Muscle layer of duodenum (tissue), 2 donors: Measurements from ENCODE around the gene ELMO1.

Source experiments
- H3K27ac ChIP-seq: one replicate; pipeline ENCODE4 v1.7.0; 2013; ENCODE audit warnings: mild to moderate bottlenecking, low read length
- H3K27me3 ChIP-seq: one replicate; pipeline ENCODE4 v1.7.0; 2013; ENCODE audit warnings: low read depth, mild to moderate bottlenecking, control low read depth, low read length
- H3K36me3 ChIP-seq, 2 donors: one replicate each; pipeline ENCODE4 v1.7.0; 2013; ENCODE audit warnings: low read length in 2 of 2, control low read depth in 1 of 2, mild to moderate bottlenecking in 1 of 2; ENCODE audit not compliant: insufficient read depth in 2 of 2, control insufficient read depth in 1 of 2
- H3K4me1 ChIP-seq, 2 donors: one replicate each; pipeline ENCODE4 v1.7.0; 2013; ENCODE audit warnings: low read length in 2 of 2, mild to moderate bottlenecking in 2 of 2, control low read depth in 1 of 2, moderate library complexity in 1 of 2; ENCODE audit not compliant: insufficient read depth in 2 of 2, control insufficient read depth in 1 of 2
- H3K4me3 ChIP-seq, 2 donors: one replicate each; pipeline ENCODE4 v1.7.0; 2013; ENCODE audit warnings: low read length in 2 of 2, low read depth in 1 of 2, mild to moderate bottlenecking in 1 of 2
- H3K9me3 ChIP-seq, 2 donors: one replicate each; pipeline ENCODE4 v1.7.0; 2013; ENCODE audit warnings: low read length in 2 of 2, control low read depth in 1 of 2, mild to moderate bottlenecking in 1 of 2; ENCODE audit not compliant: control insufficient read depth in 1 of 2
- donor health status: healthy.

Gene ELMO1

DNA sequence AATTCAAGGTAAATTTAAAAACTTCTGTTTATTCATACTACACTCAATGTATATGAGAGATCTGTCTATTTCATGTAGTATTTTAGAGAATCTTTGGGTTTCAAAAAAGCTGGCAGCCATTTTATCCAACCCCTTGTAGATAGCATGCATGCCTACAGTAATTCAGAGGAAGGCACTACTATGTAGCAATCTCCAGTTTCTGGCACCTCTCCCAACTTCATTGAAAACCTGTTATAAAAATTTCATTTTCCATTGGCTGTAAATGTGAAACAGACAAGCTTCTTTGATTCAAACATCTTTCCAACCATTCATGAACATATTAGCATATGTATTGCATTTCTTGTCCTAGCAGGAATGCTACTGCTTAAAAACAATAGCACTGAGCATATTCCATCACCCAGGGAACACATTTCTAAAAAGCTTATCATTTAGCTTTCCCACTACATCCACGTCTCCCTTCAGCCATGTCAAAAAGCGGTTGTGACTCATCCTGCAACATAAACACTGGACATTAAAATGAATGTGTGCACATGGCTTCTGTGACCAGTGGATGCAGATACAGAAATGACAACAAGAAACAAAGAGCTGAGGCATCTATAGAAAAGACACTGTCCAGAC, 393.9 kb downstream of the ELMO1 start:
- no peaks in the 10 kb centered on the region for H3K4me1 ChIP-seq
- no peaks in the 10 kb centered on the region for H3K27me3 ChIP-seq
- H3K36me3 ChIP-seq: no peaks in the 10 kb centered on the region
- no peaks in the 10 kb centered on the region for H3K9me3 ChIP-seq
- no peak overlapping the region for H3K4me3 ChIP-seq
- no peak overlapping the region for H3K27ac ChIP-seq

DNA sequence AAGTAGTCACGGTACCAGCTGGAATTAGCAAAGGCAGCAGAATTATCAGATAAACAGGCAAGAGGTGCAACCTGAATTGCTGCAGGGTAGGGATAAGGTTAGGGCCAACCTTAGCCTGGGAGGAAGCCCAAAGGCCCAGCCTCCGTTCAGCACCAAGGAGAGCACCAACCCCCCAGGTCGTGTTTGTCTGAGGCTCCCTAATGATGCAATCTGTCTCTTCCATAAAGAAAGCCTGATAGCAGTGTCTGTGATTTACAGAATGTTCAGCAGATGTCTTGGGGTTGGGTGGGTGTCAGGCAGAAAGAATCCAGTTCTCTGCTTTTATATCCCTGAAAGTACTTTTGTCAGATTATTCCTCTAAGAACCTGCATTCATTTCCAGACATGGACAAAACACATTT, 396.0 kb downstream of the ELMO1 start:
- Histone ChIP-seq H3K27me3 (no peaks in the 10 kb centered on the region), H3K27ac (no peak overlapping the region), H3K36me3 (no peaks in the 10 kb centered on the region), H3K4me1 (no peaks in the 10 kb centered on the region), H3K9me3 (no peaks in the 10 kb centered on the region), H3K4me3 (no peak overlapping the region)

DNA sequence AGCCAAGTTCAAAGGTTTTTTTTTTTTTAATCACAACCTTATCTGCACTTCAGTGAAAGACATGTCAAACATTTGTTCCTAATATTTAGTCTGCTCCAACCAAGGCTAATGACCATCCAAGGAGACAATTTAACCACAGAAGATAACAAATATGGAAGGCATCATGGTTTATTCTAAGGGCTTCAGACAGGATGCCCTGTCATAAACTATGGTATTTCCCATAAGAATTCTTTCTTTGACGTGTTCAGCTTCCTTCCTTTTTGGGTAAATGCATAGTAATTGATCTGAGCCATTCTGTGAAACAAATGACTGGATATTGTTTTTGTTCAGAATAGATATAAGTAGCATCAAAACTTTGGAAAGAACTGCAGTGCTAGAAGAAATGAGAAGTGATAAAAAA, 397.9 kb downstream of the ELMO1 start:
- H3K4me1 ChIP-seq: peaks cover 0 to 5% of the 10 kb centered on the region in 2 donors
- no peaks in the 10 kb centered on the region for H3K27me3 ChIP-seq
- H3K36me3 ChIP-seq: no peaks in the 10 kb centered on the region
- H3K4me3 ChIP-seq: no peak overlapping the region
- H3K9me3 ChIP-seq: no peaks in the 10 kb centered on the region
- H3K27ac ChIP-seq: no peak overlapping the region

DNA sequence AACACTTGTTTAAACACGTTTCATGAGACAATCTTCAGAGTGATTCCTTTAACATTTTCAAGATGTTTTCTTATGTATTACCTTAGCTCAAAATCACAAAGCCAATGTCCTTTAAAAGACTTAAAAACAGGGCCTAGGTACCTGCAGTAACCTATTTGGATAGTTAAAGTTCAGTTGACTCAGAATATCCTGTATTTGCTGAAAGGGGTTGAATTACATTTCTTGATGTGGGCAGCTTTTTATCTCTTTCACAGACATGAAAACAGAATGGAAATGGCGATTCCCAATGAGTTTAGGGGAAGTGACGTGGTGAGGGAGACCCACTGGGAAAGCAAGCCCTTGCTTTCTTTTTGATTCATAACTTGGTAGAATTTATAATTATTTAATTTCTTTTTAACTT, 400.0 kb downstream of the ELMO1 start:
- no peak overlapping the region for H3K4me3 ChIP-seq
- H3K27me3 ChIP-seq: no peaks in the 10 kb centered on the region
- H3K4me1 ChIP-seq: peaks cover 0 to 7% of the 10 kb centered on the region in 2 donors
- H3K36me3 ChIP-seq: no peaks in the 10 kb centered on the region
- H3K9me3 ChIP-seq: no peaks in the 10 kb centered on the region
- H3K27ac ChIP-seq: no peak overlapping the region

DNA sequence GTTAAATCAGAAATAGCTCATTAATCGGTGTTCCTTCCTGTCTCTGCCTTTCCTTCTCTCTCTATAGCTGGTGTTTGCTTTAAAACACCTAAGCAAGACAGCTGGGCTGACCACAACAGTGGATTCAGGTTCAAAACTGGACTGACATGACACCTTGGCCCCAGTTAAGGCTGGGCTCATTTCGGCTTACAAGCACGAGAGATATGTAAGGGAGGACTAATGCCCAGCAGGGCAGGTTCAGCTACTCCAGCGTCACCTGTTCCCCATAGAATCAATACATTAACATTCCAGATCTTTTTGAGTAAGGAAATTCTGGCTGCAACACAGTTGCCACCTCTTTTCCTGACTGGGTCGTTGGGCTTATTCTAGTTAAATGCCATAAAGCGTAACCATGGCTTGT, 401.4 kb downstream of the ELMO1 start:
- no peaks in the 10 kb centered on the region for H3K27me3 ChIP-seq
- H3K4me1 ChIP-seq: peaks cover 0 to 7% of the 10 kb centered on the region in 2 donors
- no peak overlapping the region for H3K4me3 ChIP-seq
- H3K36me3 ChIP-seq: no peaks in the 10 kb centered on the region
- no peak overlapping the region for H3K27ac ChIP-seq
- no peaks in the 10 kb centered on the region for H3K9me3 ChIP-seq

DNA sequence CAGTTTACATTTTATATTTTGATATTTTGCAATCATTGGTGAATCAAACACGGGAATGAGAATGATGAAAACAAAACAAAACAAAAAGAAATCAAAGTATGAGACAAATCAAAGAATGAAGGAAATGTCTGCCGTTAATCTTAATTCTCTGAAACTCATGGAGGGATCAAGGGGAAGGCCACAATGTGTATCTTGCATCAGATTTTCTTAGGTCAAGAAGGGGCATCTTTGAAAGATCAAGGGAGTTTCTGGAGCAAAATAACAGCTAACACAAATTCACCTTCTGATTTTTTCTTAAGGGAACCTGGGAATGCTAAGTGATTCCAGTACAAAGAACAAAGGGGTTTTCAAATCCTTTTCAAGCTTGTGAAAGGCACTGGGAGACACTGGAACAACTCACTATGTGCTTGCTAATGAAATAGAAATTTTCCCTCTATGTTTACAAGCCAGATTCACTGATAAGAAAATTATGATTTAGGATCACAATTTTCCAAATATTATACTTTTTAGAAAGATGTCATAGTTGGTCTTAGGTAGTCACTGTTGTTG, 402.1 kb downstream of the ELMO1 start:
- Histone ChIP-seq H3K9me3 (no peaks in the 10 kb centered on the region), H3K27me3 (no peaks in the 10 kb centered on the region), H3K27ac (no peak overlapping the region), H3K4me1 (peaks cover 0 to 7% of the 10 kb centered on the region in 2 donors), H3K4me3 (no peak overlapping the region), H3K36me3 (no peaks in the 10 kb centered on the region)

DNA sequence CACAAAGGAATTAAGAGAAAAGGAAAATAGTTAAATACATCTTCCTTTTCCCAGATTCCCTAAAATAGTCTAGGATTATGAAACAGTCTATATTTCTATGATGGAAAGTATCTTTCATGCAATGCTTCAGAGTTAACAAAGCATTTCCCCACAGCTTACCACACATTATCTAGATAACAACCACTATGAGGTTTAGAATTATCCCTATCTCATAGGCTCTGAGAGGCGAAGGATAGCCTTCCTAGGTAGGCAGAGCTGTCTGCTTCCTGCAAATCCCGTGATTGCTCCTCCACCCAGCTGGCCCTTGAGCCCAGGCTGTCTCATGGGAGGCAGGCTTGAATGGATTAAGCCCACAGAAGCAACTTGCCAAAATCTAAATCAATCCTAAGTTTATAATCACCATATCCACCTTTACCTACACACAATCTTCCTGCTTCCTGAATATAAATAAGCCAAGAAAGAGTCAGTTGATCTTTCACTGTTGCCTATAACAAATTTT, 402.9 kb downstream of the ELMO1 start:
- H3K36me3 ChIP-seq: no peaks in the 10 kb centered on the region
- peaks cover 0 to 7% of the 10 kb centered on the region in 2 donors for H3K4me1 ChIP-seq
- H3K27ac ChIP-seq: no peak overlapping the region
- no peaks in the 10 kb centered on the region for H3K27me3 ChIP-seq
- H3K9me3 ChIP-seq: no peaks in the 10 kb centered on the region
- no peak overlapping the region for H3K4me3 ChIP-seq

DNA sequence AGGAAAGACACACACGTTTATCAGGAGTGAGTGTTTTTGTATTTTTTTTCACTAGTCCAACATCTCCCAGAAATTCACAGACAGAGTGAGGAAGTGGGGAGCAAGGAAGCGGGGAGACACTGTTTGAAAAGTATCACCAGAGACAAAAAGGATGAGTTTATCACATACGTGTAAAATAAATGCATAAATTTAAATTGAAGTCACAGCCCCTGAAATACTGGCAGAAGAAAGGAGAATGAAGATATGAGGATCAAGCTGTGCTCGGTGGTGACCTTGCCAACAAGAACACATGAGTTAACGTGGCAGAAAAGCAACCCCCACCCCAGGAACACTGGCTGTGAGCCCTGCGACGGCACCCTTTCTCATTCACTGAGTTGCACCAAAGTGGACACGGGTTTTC, 407.2 kb downstream of the ELMO1 start:
- H3K9me3 ChIP-seq: peaks cover 2 to 10% of the 10 kb centered on the region in 2 donors
- no peak overlapping the region for H3K27ac ChIP-seq
- no peaks in the 10 kb centered on the region for H3K27me3 ChIP-seq
- H3K36me3 ChIP-seq: no peaks in the 10 kb centered on the region
- H3K4me1 ChIP-seq: peaks cover 0 to 7% of the 10 kb centered on the region in 2 donors
- no peak overlapping the region for H3K4me3 ChIP-seq

DNA sequence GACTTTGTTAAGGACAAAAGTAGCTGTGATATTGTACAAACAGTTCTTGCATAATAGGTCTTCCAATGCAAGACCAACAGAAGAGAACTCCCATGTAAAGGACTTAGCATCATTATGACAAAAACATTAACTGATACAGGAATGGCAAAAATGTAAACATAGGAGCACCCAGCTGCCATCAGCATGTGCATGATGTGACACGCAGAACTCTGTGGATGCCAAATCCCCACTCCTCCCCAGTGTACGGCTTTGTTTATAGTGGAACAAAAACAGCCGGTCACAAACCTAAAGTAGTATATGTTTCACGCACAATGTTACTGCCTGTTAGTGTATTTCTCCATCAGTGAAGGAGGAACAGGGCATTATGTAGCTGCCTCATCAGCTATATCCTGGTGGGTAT, 408.3 kb downstream of the ELMO1 start:
- H3K36me3 ChIP-seq: no peaks in the 10 kb centered on the region
- H3K9me3 ChIP-seq: peaks cover 2 to 10% of the 10 kb centered on the region in 2 donors
- H3K4me1 ChIP-seq: no peaks in the 10 kb centered on the region
- H3K27me3 ChIP-seq: no peaks in the 10 kb centered on the region
- H3K4me3 ChIP-seq: no peak overlapping the region
- no peak overlapping the region for H3K27ac ChIP-seq

DNA sequence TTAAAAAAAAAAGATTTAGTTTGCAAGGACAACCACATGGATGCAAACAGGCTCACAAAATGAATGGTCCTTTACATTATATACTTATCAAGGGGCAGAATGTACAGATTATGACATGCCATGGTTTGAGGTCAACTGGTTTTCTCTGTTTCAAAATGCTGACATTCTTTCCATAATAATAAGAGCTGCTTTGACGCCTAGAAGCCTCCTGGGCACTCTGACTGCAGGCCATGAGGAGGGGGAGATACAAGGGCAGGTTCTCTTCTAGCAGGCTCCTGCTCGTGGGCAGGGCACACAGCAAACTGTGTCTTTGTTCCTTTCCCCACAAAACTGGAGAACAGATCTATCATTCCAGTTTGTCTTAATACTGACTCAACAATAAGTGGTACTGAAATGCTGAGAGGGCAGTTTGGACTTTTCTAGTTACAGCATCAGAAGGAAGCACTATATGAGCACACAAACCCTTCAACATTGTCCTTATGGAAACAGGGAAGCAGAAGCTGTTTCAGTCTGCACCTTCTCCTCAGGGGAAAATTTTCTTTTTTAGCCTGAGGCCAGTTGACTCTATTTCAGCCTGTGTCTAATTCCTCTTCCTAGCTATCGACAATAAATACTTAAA, 409.4 kb downstream of the ELMO1 start:
- no peak overlapping the region for H3K4me3 ChIP-seq
- no peaks in the 10 kb centered on the region for H3K27me3 ChIP-seq
- H3K4me1 ChIP-seq: no peaks in the 10 kb centered on the region
- no peak overlapping the region for H3K27ac ChIP-seq
- H3K36me3 ChIP-seq: no peaks in the 10 kb centered on the region
- peaks cover 2 to 10% of the 10 kb centered on the region in 2 donors for H3K9me3 ChIP-seq

DNA sequence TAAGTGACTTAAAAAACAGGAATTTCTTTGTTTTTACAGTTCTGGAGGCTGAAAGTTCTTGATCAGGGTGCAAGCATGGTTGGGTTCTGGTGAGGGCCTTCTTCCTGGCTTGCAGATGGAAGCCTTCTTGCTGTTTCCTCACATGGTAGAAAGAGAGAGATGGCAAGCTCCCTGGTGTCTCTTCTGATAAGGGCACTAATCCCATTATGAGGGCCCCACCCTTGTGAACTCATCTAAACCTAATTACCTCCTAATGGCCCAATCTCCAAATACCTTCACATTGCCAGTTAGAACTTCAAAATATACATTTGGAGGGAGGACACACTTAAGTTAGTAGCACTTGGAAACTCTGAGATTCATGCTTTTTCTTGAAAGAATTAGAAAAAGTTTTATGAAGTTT, 410.0 kb downstream of the ELMO1 start:
- H3K4me1 ChIP-seq: no peaks in the 10 kb centered on the region
- H3K4me3 ChIP-seq: no peak overlapping the region
- H3K36me3 ChIP-seq: no peaks in the 10 kb centered on the region
- H3K27me3 ChIP-seq: no peaks in the 10 kb centered on the region
- H3K27ac ChIP-seq: no peak overlapping the region
- peaks cover 2 to 10% of the 10 kb centered on the region in 2 donors for H3K9me3 ChIP-seq
